Stimulated activated CD4-positive, alpha-beta T cell treated with anti-CD3 and anti-CD28 coated beads, Interleukin-15, amount 100 ng/mL, for 1 hour (primary cell): ENCODE results near the gene ALX1.
"Not testable (repeated sequence)": the region's sequence is repeated elsewhere in the genome, so short reads cannot be mapped to it uniquely, and the experiment has no call there.

Experiments used
- DNase-seq, 2 donors: peaks; one replicate each; pipeline ENCODE4 v3.0.0-alpha.2; 2020; ENCODE audit warnings: low read depth in 1 of 2, low spot score in 1 of 2

The ALX1 gene

DNA sequence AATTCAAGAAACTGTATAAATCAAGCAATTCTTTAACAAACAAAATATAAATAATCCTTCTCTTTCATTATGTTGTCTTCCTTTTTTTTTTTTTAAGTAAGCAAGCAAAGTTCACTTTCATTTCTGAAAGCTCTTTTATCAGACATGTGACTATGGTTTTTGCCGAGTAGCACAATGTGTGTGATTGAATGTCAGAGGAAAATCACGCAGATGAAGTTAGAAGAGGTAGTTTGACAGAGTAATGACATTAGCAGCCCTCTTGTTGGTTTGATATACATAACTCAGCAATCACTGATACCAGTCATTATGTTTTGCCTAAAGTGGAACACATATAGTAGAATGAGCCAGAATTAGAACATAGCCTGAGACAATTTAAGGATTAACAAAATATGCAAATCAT, 19.0 kb downstream of the ALX1 start:
- DNase-seq: no peak

DNA sequence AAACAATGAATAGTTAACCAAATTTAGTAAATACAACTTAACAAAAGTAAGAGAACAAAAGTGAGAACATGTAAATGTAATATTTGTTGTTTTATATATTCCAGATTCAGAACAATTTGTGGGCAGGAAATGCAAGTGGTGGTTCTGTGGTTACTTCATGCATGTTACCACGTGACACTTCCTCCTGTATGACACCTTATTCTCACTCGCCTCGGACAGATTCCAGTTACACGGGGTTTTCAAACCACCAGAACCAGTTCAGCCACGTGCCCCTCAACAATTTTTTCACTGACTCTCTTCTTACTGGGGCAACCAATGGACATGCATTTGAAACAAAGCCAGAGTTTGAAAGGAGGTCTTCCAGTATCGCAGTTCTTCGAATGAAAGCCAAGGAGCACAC, 21.0 kb downstream of the ALX1 start:
- no peak for DNase-seq

DNA sequence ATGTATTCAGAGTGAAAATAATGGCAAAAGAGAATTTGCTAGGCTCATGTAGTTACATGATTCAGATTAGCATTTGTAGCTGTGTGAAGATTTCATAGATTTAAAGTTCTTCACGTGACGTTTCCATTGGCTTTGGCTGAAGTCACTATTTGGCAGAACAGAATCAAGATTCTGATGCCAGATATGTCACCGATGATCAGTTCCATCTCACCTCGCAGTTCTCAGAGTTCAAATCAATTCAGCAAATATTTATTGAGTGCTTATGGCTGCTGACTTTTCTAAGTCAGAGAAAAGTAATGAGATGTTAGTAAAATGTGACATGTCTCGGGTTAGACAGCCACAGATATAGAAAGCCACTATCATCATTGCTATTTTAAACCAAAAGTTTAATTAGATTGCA, 28.4 kb downstream of the ALX1 start:
- DNase-seq: no peak

DNA sequence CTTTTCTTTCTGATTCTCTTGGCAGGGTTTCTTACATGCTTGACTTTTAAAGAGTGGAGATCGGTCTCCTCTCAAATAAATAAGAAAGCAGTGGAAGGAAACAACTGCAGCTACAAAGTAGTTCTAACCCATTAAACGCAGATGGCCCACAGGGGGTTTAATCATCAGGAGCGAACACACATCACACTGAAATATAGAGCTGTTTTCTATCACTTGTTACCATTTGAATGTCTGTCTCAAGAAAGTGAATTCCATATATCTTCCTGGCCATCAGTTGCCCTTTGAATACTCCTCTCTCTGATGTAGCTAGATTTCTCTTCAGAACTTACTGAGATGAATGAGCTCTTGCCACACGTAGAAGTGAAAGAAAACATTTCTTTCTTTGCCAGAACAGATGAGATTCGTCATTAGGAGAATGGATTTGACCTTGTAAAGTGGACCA, 29.1 kb downstream of the ALX1 start:
- DNase-seq: no peak

DNA sequence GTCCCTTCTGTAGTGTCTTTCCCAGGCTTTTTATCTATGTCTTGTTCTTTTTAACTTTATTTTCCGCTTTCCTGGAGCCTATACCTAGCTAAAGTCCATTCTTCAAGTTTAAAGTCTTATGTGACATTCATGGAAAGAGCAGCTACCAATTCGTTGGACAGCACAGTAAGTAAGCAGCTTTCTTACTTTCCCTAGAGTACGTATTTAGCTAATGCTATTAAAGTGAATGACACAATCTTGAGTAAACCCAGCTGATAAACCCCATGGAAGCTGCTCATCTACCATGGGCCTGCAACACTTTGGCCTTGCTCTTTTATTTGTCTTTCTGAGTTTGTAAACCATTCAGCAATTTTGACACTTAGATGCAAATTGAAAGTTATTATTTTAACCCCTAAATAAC, 30.0 kb downstream of the ALX1 start:
- DNase-seq: no peak

DNA sequence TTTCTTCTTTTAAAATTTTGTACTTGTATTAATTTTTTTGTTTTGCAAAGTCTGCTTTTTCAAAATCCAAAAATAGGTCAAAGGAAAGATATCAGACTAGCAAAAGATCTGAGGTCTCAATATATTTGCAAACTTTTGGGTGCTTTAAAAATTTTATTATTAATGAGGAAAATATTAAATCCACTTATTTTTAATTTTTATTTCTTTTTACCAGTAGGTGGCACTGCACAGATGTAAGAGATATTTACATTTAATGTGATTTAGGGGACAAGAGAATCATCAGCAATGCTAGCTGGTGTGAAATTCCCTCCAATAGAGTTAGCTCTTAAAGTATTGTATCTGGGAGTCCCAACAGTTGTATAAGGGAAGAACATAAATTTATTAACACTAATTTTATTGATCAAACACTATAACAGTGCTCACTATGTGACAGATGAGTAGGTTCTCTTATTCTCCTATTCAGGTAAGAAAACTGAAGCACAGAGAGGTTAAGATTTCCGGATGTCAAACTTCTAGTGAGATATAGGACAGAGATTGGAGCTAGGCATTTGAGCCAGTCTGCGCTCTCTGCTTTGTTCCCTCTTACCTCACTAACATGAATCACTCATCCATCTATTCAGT, 30.5 kb downstream of the ALX1 start:
- no peak for DNase-seq

DNA sequence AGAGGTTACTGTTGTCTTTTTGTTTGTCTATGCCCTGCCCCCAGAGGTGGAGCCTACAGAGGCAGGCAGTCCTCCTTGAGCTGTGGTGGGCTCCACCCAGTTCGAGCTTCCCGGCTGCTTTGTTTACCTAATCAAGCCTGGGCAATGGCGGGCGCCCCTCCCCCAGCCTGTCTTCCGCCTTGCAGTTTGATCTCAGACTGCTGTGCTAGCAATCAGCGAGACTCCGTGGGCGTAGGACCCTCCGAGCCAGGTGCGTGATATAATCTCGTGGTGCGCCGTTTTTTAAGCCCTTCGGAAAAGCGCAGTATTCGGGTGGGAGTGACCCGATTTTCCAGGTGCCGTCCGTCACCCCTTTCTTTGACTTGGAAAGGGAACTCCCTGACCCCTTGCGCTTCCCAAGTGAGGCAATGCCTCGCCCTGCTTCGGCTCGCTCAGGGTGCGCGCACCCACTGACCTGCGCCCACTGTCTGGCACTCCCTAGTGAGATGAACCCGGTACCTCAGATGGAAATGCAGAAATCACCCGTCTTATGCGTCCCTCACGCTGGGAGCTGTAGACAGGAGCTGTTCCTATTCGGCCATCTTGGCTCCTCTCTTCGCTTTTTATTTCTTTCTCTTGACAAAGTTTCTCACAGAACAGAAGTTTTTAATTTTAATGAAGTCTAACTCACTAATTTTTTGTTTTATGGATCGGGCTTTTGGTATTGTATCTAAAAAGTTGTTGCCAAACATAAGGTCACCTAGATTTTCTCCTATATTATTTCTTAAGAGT, 38.0 kb downstream of the ALX1 start:
- DNase-seq: not testable (repeated sequence)

DNA sequence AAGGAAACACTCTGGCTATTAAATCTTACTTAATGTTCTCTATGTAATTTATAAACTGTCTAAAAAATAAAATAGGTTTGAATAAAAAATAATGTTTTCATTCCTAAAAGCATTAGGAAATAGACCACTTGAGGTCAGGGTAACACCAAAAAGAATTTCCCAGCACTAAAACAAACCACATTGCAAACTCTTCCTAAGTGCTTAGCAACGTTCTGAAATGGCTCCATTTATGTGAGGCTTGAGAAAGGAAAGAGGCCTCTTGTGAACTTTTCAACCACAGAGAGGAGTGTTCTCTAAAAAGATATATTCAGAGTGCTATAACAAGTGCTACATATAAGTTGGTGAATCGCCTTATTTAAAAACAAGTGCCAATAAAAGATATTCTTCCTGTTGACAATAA, 42.7 kb downstream of the ALX1 start:
- DNase-seq: no peak

DNA sequence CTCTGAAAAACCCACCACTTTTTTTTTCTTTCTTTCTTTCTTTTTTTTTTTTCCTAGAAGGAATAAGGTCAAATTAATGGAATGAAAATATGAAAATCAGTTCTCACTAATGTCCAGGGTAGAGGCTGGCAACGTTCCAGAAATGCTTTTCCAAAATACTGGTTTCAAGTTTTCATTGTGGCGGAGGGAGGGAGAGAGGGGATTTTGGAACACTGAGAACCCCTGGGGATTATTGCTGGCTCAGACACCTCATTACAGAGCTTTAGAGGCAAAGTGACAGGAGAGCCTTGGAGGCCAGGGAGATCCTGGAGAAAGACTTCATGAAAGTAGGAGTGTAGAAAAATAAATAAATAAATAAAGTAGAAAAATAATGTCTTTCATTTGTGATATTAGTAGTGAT, 45.4 kb downstream of the ALX1 start:
- no peak for DNase-seq

DNA sequence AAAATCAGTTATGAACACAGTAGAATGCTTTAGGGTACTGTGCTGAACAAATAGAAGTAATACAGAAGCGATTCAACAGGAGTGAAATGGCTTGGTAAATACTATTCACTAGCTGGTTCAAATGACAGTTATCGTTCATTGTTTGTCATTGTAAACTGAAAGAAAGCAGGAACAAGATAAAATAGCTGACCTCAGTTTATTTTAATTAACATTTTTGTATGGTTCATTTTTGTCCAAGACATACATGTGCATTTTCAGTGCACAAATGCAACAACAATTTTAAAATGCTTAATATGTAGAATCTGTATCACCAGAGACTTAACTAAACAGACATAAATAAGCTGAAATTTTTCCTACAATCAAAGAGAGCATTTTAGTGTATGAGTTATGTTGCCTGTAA, 49.9 kb downstream of the ALX1 start:
- DNase-seq: no peak

DNA sequence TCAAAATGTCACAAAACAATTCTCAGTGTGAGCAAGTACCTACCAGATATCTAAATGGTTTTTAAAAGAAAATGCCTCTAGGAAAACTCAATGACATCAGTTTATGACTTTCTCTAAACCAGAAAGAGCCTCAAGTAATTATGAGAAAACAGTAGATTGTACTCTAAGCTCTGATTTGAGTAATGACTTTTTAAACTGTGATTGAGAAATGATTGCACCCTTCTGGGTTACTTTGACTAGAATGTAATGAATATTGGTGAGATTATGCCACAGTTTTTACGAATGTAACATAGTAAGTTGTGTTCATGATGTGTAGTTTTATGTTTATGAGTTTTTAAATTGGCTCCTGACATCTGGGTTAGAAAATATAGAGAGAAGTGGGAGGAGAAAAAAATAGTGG, 68.8 kb downstream of the ALX1 start:
- DNase-seq: no peak

DNA sequence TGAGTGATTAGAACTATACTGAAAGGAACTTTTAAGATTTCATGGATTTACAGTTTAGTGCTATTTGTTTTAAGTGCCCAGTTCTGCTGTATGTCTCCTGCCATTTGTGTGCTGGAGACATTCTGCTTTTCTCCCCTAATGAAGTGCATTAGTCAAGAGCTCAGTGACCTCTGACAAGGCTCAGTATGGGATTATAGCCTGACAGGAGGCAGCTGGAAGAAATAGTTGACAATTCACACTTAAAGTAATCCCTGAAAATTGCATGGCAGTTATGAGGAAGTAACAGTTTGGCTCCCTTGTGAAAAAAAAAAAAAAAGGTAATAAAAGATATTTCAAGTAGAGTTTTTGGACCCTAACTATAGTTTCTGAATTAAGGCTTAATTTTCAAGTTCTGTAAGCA, 70.3 kb downstream of the ALX1 start:
- no peak for DNase-seq
